HG03025 (cell line): Measurements from ENCODE around the gene GAMT.

Experiments
- ATAC-seq: cut with Tn5 transposase; IDR thresholded peaks from one replicate; pipeline ENCODE4 v1.9.1; 2021; ENCODE audit warnings: mild to moderate bottlenecking, moderate library complexity; ENCODE audit not compliant: unreplicated experiment, low FRiP score

The GAMT gene

GRCh38 chr19:1353144-1353543, 48.2 kb downstream of the GAMT start:
- no peak for ATAC-seq

GRCh38 chr19:1351381-1351851, 49.9 kb downstream of the GAMT start:
- no peak for ATAC-seq

- no peak for ATAC-seq
These were observed 50.5 kb downstream of the GAMT start for GRCh38 chr19:1350867-1351266.

- no peak for ATAC-seq
These were observed 52.1 kb downstream of the GAMT start for GRCh38 chr19:1349211-1349610.
